K562 (cell line): ENCODE results near the gene CDK14. TPM values are rescaled to one million over a fixed set of nuclear protein-coding genes. Genes with fewer than 3 reads are reported as not detected.

Experiments
- CXXC5 ChIP-seq: fragments of 250-450 bp; sonication (Bioruptor Pico); IDR thresholded peaks from 2 replicates; pipeline ENCODE4 v1.8.0; 2022; ENCODE audit warnings: inconsistent platforms, mild to moderate bottlenecking, moderate library complexity
- DACH1 ChIP-seq: fragments of 450-650 bp; IDR thresholded peaks from 2 replicates; pipeline ENCODE4 v1.6.1; 2018; ENCODE audit not compliant: partially characterized antibody
- HIVEP1 ChIP-seq: fragments of 250-450 bp; sonication (Bioruptor Pico); IDR thresholded peaks from 2 replicates; pipeline ENCODE4 v1.4.0; 2020; ENCODE audit warnings: mild to moderate bottlenecking
- MNT ChIP-seq, 2 experiments: fragments of 450-650 bp; conservative IDR thresholded peaks; 2 replicates each; pipeline ENCODE4 v1.6.1; 2017; ENCODE audit warnings: mild to moderate bottlenecking in 2 of 2, moderate library complexity in 2 of 2
- PHF20 ChIP-seq: fragments of 450-650 bp; IDR thresholded peaks from 2 replicates; pipeline ENCODE4 v1.6.1; 2018; ENCODE audit not compliant: partially characterized antibody
- RFX7 ChIP-seq: fragments of 250-450 bp; sonication (Bioruptor Pico); IDR thresholded peaks from 2 replicates; pipeline ENCODE4 v1.5.1; 2021; ENCODE audit warnings: mild to moderate bottlenecking
- SNIP1 ChIP-seq: fragments of 450-650 bp; IDR thresholded peaks from 2 replicates; pipeline ENCODE4 v1.7.1; 2017; ENCODE audit warnings: low read depth, mild to moderate bottlenecking
- TRIM28 ChIP-seq: fragments of 450-650 bp; IDR thresholded peaks from 2 replicates; pipeline ENCODE4 v1.6.1; 2017
- ZNF408 ChIP-seq: fragments of 250-450 bp; sonication (Bioruptor Pico); IDR thresholded peaks from 2 replicates; pipeline ENCODE4 v1.4.0; 2020; ENCODE audit warnings: low read depth, mild to moderate bottlenecking, moderate library complexity
- ZNF512 ChIP-seq: IDR thresholded peaks from 2 replicates; pipeline ENCODE4 v1.6.1; 2016; ENCODE audit warnings: missing genetic modification characterization, missing compliant biosample characterization
- ZNF830 ChIP-seq: fragments of 250-450 bp; sonication (Bioruptor Pico); IDR thresholded peaks from 2 replicates; pipeline ENCODE4 v1.5.0; 2021; ENCODE audit warnings: mild to moderate bottlenecking
- polyA plus RNA-seq, 8 experiments: library from polyadenylated mRNA; depleted of rRNA in 4 of 8; stranded (reverse) in 5 of 8; unstranded in 3 of 8; fragments of >200 nt; fragmentation: Nextera tagmentation in 2 of 8; fragmentation: Illumina TruSeq in 1 of 8; extraction: Ambion mirVana in 2 of 8; extraction: Trizol in 1 of 8; gene quantifications; 2 replicates each; pipeline versions ENCODE4 v1.2.1 to v1.2.3, GENCODE V29; 2011 to 2014; ENCODE audit warnings: inconsistent platforms in 1 of 8, missing spikeins in 1 of 8
- total RNA-seq, 7 experiments: library from RNA; depleted of rRNA in 6 of 7; stranded (reverse); fragments of >200 nt in 6 of 7; fragmentation: Illumina TruSeq in 2 of 7; extraction: Trizol in 2 of 7; gene quantifications; 2 replicates each; pipeline versions ENCODE4 v1.2.1 to v1.2.3, GENCODE V29; 2011 to 2021; ENCODE audit warnings: low replicate concordance in 1 of 7

Gene CDK14
- total and polyA plus RNA-seq, 9 of the 15 experiments (the other 6 are each of a cell fraction or from before 2014, with no cell fraction given), result 0.03 to 0.91 (median 0.16) TPM

- no peak for TF ChIP-seq MNT (conservative IDR thresholded peaks at IDR 0.05)
- TF ChIP-seq ZNF408 (CRISPR knock-in tag), result no peak
- no peak for TF ChIP-seq TRIM28
- TF ChIP-seq PHF20, result no peak
- TF ChIP-seq DACH1, result no peak
- TF ChIP-seq RFX7 (CRISPR knock-in tag), result no peak
- TF ChIP-seq SNIP1, result no peak
- no peak for TF ChIP-seq CXXC5 (CRISPR knock-in tag)
- TF ChIP-seq ZNF830 (CRISPR knock-in tag), result no peak
- no peak for TF ChIP-seq HIVEP1 (CRISPR knock-in tag)
- no peak for TF ChIP-seq ZNF512 (tag)
Observed at GRCh38 chr7:91156316-91157185, 560.4 kb downstream of the CDK14 start (continued).
